Tibial nerve (tissue), 3 donors: Measurements from ENCODE around the gene DDX59.

Experiments
- POLR2A ChIP-seq, 2 donors: fragments of 450-650 bp; IDR thresholded peaks; one replicate each; pipeline ENCODE4 v1.6.1; 2017; ENCODE audit warnings: antibody characterized with exemption in 2 of 2, mild to moderate bottlenecking in 2 of 2, moderate library complexity in 2 of 2
- TF ChIP-seq, protein P1 (sequence below), 5 experiments: fragments of 200-600 bp in 3 of 5; fragments of 450-650 bp in 2 of 5; sonication (generic) in 3 of 5; IDR thresholded peaks; one replicate each; pipeline ENCODE4 v1.5.1; 2016 to 2019; ENCODE audit warnings: antibody characterized with exemption in 5 of 5, mild to moderate bottlenecking in 3 of 5, moderate library complexity in 2 of 5

DNA sequence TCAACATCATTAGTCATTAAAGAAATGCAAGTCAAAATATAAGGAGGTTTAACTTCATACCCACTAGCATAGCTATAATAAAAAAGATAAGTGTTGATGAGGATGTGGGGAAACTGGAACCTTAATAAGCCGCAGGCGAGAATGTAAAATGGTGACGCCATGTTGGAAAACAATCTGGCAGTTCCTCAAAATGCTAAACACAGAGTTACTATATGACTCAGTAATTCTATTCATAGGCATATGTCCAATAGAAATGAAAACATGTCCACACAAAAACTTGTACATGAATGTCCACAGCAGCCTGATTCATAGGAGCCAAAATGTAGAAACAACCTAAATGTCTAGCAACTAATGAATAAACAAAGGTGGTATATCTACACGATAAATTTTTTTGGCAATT lies 23.2 kb downstream of the DDX59 start:
- TF ChIP-seq, protein P1, sequence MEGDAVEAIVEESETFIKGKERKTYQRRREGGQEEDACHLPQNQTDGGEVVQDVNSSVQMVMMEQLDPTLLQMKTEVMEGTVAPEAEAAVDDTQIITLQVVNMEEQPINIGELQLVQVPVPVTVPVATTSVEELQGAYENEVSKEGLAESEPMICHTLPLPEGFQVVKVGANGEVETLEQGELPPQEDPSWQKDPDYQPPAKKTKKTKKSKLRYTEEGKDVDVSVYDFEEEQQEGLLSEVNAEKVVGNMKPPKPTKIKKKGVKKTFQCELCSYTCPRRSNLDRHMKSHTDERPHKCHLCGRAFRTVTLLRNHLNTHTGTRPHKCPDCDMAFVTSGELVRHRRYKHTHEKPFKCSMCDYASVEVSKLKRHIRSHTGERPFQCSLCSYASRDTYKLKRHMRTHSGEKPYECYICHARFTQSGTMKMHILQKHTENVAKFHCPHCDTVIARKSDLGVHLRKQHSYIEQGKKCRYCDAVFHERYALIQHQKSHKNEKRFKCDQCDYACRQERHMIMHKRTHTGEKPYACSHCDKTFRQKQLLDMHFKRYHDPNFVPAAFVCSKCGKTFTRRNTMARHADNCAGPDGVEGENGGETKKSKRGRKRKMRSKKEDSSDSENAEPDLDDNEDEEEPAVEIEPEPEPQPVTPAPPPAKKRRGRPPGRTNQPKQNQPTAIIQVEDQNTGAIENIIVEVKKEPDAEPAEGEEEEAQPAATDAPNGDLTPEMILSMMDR (IDR thresholded peaks at IDR 0.05), result no peak
- TF ChIP-seq POLR2A (IDR thresholded peaks at IDR 0.05), result no peak
